ENCODE results near the gene ZNF609. TPM values are rescaled to one million over a fixed set of nuclear protein-coding genes. Genes with fewer than 3 reads are reported as not detected.

The ZNF609 gene
- polyA plus RNA-seq, 1 donor from 2014 or later: 11.8 TPM

GRCh38 chr15:64536244-64536836, 76.0 kb downstream of the ZNF609 start:
- Histone ChIP-seq H3K9ac (ENCODE audit: low read length) (no peak overlapping the region), H3K4me3 (ENCODE audit: low read length) (no peak overlapping the region), H3K9me2 (ENCODE audit: insufficient read depth, low read length) (no peaks in the 10 kb centered on the region), H3K36me3 (ENCODE audit: insufficient read depth, low read length) (no peaks in the 10 kb centered on the region), H3F3A (ENCODE audit: insufficient read depth, low read length, poor library complexity, severe bottlenecking) (no peaks in the 10 kb centered on the region), H3K27me3 (ENCODE audit: insufficient read depth, low read depth, low read length) (no peaks in the 10 kb centered on the region), H2AFZ (ENCODE audit: low read depth, low read length) (no peak overlapping the region), H3K9me3 (ENCODE audit: low read length) (no peaks in the 10 kb centered on the region), H3K4me2 (ENCODE audit: low read length) (no peak overlapping the region), H3K79me2 (replicated peaks; ENCODE audit: insufficient read depth, low read length) (peaks cover 59% of the 10 kb centered on the region), H4K20me1 (ENCODE audit: insufficient read depth) (no peaks in the 10 kb centered on the region), H3K27ac (ENCODE audit: low read length) (no peak overlapping the region)
- TF ChIP-seq RAD21 (conservative IDR thresholded peaks at IDR 0.05): no peak
- TF ChIP-seq SMC3 (conservative IDR thresholded peaks at IDR 0.05; ENCODE audit: poor library complexity): no peak
- no peak for TF ChIP-seq MXI1 (conservative IDR thresholded peaks at IDR 0.05; ENCODE audit: poor library complexity, severe bottlenecking)
- no peak for TF ChIP-seq CTCF (IDR thresholded peaks at IDR 0.05; ENCODE audit: poor library complexity, severe bottlenecking)
- TF ChIP-seq EZH2 (IDR thresholded peaks at IDR 0.05; ENCODE audit: borderline replicate concordance, insufficient read depth, low read length, poor library complexity, severe bottlenecking): no peak
- no peak for TF ChIP-seq TAF1 (IDR thresholded peaks at IDR 0.05; ENCODE audit: low read depth)
- TF ChIP-seq REST (IDR thresholded peaks at IDR 0.05; ENCODE audit: borderline replicate concordance): no peak
- TF ChIP-seq POLR2AphosphoS5 (IDR thresholded peaks at IDR 0.05): no peak
- no peak for TF ChIP-seq EP300 (conservative IDR thresholded peaks at IDR 0.05; ENCODE audit: poor library complexity, severe bottlenecking)

GRCh38 chr15:64542091-64542490, 81.7 kb downstream of the ZNF609 start:
- Histone ChIP-seq H3K9me2 (ENCODE audit: insufficient read depth, low read length) (no peaks in the 10 kb centered on the region), H3K4me2 (ENCODE audit: low read length) (no peak overlapping the region), H2AFZ (ENCODE audit: low read depth, low read length) (no peak overlapping the region), H3K27me3 (ENCODE audit: insufficient read depth, low read depth, low read length) (no peaks in the 10 kb centered on the region), H3F3A (ENCODE audit: insufficient read depth, low read length, poor library complexity, severe bottlenecking) (no peaks in the 10 kb centered on the region), H3K9me3 (ENCODE audit: low read length) (no peaks in the 10 kb centered on the region), H3K36me3 (ENCODE audit: insufficient read depth, low read length) (no peaks in the 10 kb centered on the region), H3K9ac (ENCODE audit: low read length) (no peak overlapping the region), H3K27ac (ENCODE audit: low read length) (no peak overlapping the region), H4K20me1 (ENCODE audit: insufficient read depth) (no peaks in the 10 kb centered on the region), H3K79me2 (replicated peaks; ENCODE audit: insufficient read depth, low read length) (peaks cover 54% of the 10 kb centered on the region), H3K4me3 (ENCODE audit: low read length) (no peak overlapping the region)
- TF ChIP-seq TAF1 (IDR thresholded peaks at IDR 0.05; ENCODE audit: low read depth): no peak
- no peak for TF ChIP-seq CTCF (IDR thresholded peaks at IDR 0.05; ENCODE audit: poor library complexity, severe bottlenecking)
- TF ChIP-seq RAD21 (conservative IDR thresholded peaks at IDR 0.05): no peak
- no peak for TF ChIP-seq REST (IDR thresholded peaks at IDR 0.05; ENCODE audit: borderline replicate concordance)
- TF ChIP-seq POLR2AphosphoS5 (IDR thresholded peaks at IDR 0.05): no peak

Data from neural cell (in vitro differentiated cells).